ENCODE results near the gene UTS2.

The UTS2 gene

GRCh38 chr1:7862211-7863060, 9.6 kb upstream of the UTS2 start:
- DNase-seq: no peak

DNA sequence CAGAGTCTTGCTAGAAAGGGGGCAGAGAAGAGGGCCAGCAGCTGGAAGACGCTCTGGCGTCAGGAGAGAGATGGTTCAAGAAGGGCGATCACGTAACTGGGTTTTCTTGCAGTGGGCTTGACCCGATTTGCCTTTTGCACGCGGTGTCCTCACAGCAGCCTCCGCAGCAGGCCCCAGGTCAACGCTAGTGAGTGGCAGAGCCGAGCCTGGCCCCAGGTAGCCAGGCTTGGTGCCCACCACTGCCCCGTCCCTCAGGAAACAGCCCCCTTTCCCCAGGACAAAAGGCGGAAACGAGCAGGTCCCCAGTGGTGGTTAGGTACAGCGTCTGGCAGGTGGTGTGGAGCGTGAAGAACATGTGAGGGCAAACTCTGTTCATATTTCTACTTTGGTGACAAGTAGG, 8.6 kb upstream of the UTS2 start:
- DNase-seq: no peak

GRCh38 chr1:7860130-7860529, 7.3 kb upstream of the UTS2 start:
- no peak for DNase-seq

- DNase-seq: no peak
Measured at GRCh38 chr1:7859406-7859805, 6.5 kb upstream of the UTS2 start.

GRCh38 chr1:7857985-7858384, 5.1 kb upstream of the UTS2 start:
- no peak for DNase-seq

DNA sequence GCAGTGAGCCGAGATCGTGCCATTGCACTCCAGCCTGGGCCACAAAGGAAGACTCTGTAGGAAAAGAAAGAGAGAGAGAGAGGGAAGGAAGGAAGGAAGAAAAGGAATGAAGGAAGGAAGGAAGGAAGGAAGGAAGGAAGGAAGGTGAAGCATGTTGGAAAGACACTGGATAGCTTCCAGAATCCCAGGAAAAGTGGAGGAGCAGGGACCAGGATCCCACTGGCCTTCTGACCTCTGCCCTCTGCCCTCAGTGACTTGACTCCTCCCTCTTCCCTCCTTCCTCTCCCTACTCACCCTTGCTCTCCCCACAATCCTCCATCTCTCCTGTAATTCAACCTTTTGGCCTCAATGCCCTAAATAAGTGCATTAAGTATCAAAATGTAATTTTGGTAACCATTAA, 4.1 kb upstream of the UTS2 start:
- DNase-seq: no peak

- no peak for DNase-seq
Measured at GRCh38 chr1:7856345-7856744, 3.5 kb upstream of the UTS2 start.

DNA sequence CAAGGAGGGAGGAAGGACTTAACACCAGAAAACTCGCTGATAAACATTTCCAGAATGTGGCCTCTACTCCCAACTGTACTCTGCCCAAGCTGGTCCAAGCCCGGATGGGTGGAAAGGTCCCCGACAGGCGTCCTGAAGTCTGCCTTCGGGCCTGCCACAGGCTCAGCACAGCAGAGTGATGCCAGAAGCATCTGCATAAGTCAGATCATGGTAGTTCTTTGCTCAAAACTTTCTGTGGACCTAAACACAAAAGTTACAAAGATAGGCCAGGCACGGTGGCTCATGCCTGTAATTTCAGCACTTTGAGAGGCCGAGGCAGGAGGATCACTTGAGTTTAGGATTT, 790 bp upstream of the UTS2 start:
- no peak for DNase-seq

GRCh38 chr1:7850786-7851185, 2.1 kb downstream of the UTS2 start:
- DNase-seq: no peak

DNA sequence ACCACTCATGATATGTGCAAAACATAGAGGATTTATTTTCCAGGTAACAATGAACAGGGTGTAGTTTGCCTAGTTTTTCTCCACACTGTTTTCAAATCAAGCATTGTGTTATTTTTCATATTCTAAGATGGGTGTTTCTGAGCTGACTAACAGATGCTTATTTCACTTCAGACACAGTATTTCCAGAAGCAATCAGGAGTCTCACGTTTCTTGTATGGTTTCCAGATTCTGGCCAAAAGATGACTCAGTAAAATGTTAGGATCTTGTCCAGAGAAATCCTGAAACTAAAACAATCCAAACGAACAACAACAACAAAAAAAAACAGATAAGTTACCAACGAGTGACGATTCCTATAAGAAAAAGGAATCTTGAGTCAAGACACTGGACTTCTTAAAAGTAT, 5.3 kb downstream of the UTS2 start:
- DNase-seq: no peak

DNA sequence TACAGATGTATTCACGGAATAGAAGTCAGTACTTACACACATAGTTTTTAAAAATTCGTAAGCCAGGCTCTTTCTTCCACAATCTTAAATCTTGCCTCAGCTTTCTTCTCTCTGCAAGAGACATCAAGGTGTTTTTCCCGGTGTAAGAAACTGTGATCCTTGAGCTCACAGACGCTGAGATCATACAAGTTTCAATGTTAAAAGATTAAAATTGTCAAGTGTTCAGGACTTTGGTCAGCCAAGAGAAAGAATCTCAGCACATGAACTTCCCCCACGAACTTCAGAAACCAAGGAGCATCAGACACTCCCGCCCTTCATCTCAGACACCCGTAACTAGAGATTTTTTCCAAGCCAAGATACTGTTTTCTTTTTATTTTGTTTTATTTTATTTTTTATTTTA, 6.2 kb downstream of the UTS2 start:
- no peak for DNase-seq

GRCh38 chr1:7845761-7846160, 7.1 kb downstream of the UTS2 start:
- no peak for DNase-seq

DNA sequence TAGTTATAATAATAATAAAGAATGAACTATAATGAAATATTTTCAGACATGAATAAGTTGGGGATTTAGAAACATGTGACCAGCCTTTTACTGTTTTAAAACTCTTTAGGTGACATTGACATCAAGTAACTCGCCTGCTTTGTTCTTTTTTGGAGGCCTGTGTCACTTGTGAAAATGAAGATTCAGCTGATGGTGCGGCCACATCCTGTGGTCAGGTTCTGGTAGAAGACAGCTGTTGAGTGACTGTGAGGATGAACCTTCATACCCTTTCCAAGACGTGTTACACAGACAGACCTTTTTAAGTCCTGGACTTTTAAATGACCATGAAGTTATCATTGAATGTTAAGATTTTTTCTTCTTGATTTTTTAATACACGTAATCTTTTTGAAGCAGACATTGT, 10.3 kb downstream of the UTS2 start:
- DNase-seq: no peak

GRCh38 chr1:7839526-7839925, 13.3 kb downstream of the UTS2 start:
- DNase-seq: no peak

DNA sequence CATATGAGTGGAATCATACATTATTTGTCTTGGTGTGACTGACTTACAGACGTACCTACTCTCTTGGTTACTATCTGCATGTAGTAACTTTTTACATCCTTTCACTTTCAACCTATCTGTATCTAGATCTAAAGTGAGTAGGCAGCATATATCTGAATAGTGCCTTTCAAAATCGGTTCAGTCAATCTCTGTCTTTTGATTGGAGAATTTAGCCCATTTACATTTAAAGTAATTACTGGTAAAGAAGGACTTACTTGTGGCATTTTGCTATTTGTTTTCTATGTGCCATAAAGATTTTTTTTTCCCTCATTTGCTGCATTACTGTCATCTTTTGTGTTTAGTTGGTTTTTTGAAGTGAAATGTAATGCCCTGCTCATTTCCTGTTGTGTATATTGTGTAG, 14.2 kb downstream of the UTS2 start:
- no peak for DNase-seq

- DNase-seq: no peak
Measured at GRCh38 chr1:7833035-7833434, 19.8 kb downstream of the UTS2 start.

- DNase-seq: no peak
Measured at GRCh38 chr1:7831458-7831857, 21.4 kb downstream of the UTS2 start.

DNA sequence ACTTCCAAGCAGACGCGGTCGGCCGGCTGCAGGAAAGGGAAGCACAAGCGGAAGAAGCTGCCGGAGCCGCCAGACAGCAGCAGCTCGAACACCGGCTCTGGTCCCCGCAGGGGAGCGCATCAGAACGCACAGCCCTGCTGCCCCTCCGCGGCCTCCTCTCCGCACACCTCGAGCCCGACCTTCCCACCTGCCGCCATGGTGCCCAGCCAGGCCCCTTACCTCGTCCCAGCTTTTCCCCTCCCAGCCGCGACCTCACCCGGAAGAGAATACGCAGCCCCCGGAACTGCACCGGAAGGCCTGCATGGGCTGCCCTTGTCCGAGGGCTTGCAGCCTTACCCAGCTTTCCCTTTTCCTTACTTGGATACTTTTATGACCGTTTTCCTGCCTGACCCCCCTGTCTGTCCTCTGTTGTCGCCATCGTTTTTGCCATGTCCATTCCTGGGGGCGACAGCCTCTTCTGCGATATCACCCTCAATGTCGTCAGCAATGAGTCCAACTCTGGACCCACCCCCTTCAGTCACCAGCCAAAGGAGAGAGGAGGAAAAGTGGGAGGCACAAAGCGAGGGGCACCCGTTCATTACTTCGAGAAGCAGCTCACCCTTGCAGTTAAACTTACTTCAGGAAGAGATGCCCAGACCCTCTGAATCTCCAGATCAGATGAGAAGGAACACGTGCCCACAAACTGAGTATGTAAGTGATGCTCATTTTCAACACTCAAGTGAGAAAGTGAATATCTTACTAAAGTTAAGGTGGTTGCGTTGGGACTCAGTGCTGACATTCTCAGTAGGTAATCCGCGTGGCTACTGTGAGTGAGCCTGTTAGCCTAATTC, 25.5 kb downstream of the UTS2 start:
- peak; percentile 35 for DNase-seq

GRCh38 chr1:7826363-7826762, 26.5 kb downstream of the UTS2 start:
- DNase-seq: no peak

GRCh38 chr1:7824701-7825100, 28.2 kb downstream of the UTS2 start:
- no peak for DNase-seq

DNA sequence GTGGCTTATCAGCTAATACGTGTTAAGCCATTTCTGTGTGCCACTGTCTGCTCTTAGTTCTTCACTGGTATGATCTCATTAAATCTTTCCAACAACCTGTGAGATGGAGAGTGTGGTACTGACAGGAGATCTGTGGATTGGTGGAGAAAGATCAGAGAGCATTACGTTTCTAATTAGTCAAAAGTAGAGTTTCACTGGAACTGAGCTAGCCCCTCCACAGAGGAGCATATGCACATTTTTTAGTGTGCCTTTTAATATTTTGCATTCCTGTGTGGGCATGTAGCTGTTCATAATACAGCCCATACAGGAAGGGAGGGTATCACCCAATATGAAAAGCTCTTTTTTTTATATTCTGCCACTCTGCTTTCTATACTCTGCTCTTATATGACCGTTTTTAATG, 31.6 kb downstream of the UTS2 start:
- no peak for DNase-seq

DNA sequence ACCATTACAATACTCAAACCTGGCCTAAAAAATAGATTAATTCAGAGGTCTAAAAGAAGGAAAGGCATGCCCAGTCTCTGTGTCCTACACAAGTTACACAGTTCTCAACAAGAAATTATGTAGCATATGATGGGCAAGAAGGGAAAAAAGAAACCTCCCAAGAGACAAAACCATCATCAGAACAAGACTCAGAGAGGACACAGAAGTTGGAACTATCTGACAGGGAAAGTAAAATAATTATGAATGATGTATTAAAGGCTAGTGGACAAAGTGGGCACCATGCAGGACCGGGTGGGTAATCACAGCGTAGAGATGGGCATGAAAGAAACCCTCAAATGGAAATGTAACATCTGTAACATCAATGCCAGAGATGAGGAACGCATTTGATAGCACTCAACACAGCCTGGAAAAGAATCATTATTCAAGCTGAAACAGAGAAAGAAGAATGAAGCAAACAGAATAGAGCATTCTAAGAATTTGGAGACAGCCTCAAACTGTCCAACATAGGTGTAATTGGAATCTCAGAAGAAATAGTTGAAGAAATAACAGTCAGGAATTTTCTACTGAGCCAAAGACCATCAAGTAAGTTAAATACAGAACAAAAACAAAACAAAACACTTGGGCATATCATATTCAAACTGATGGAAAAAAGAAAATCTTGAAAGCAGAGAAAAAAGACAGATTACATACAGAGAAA, 39.0 kb downstream of the UTS2 start:
- no peak for DNase-seq

GRCh38 chr1:7811476-7811875, 41.4 kb downstream of the UTS2 start:
- no peak for DNase-seq

- DNase-seq: no peak
Measured at GRCh38 chr1:7810395-7810794, 42.5 kb downstream of the UTS2 start.
